Fibroblast of the aortic adventitia (primary cell): ENCODE measurements around the gene TKFC. TPM values are rescaled to one million over a fixed set of nuclear protein-coding genes. Genes with fewer than 3 reads are reported as not detected.
A peak's percentile ranks its signal among the peaks of the same experiment; 100 is the strongest.

Source experiments
- DNase-seq: peaks from one replicate; pipeline ENCODE4 v3.0.0-alpha.2; 2010; ENCODE audit warnings: low read depth
- H3K4me3 ChIP-seq: 2 replicates; pipeline ENCODE4 v1.5.1; 2011; ENCODE audit warnings: low read depth, mild to moderate bottlenecking, control low read depth, low read length, moderate library complexity
- total RNA-seq: library from RNA; depleted of rRNA; stranded (reverse); fragments of >200 nt; gene quantifications from 2 replicates; pipeline ENCODE4 v1.2.3, GENCODE V29; 2012; ENCODE audit warnings: low replicate concordance
- TF ChIP-seq, protein P1 (sequence below): IDR thresholded peaks from 2 replicates; pipeline ENCODE4 v1.5.1; 2011; ENCODE audit warnings: mild to moderate bottlenecking, low read length, control low read depth, inconsistent platforms; ENCODE audit not compliant: insufficient read depth

Gene TKFC
- 17.6 and 22.6 TPM in 2 replicates for total RNA-seq

- TF ChIP-seq, protein P1, sequence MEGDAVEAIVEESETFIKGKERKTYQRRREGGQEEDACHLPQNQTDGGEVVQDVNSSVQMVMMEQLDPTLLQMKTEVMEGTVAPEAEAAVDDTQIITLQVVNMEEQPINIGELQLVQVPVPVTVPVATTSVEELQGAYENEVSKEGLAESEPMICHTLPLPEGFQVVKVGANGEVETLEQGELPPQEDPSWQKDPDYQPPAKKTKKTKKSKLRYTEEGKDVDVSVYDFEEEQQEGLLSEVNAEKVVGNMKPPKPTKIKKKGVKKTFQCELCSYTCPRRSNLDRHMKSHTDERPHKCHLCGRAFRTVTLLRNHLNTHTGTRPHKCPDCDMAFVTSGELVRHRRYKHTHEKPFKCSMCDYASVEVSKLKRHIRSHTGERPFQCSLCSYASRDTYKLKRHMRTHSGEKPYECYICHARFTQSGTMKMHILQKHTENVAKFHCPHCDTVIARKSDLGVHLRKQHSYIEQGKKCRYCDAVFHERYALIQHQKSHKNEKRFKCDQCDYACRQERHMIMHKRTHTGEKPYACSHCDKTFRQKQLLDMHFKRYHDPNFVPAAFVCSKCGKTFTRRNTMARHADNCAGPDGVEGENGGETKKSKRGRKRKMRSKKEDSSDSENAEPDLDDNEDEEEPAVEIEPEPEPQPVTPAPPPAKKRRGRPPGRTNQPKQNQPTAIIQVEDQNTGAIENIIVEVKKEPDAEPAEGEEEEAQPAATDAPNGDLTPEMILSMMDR: no peak
- peak; percentile 81 for DNase-seq
- H3K4me3 ChIP-seq: peak within 1 kb of the TSS; percentile 69
Measured at GRCh38 chr11:61332797-61333549, at the start of gene TKFC, which contains the start of gene DDB1. Gene TKFC (plus strand): TSS chr11:61333228. CDS start chr11:61334729, 1,501 bp downstream. Gene DDB1 (minus strand): TSS chr11:61333105. CDS start chr11:61332968, 137 bp downstream.

- TF ChIP-seq, protein P1: no peak
- DNase-seq: no peak
- H3K4me3 ChIP-seq: no peak overlapping the region
Measured at GRCh38 chr11:61283613-61284012, 49.4 kb upstream of the TKFC start.

- no peak for DNase-seq
Measured at GRCh38 chr11:61287338-61287977, 45.6 kb upstream of the TKFC start.

GRCh38 chr11:61290905-61291690, 41.9 kb upstream of the TKFC start:
- TF ChIP-seq, protein P1: no peak
- no peak overlapping the region for H3K4me3 ChIP-seq
- no peak for DNase-seq

More at GRCh38 chr11:61287338-61287977, 45.6 kb upstream of the TKFC start:
- TF ChIP-seq, protein P1: no peak
- H3K4me3 ChIP-seq: no peak overlapping the region

GRCh38 chr11:61292356-61292755, 40.7 kb upstream of the TKFC start:
- no peak for DNase-seq

More at GRCh38 chr11:61292356-61292755, 40.7 kb upstream of the TKFC start:
- no peak overlapping the region for H3K4me3 ChIP-seq
- TF ChIP-seq, protein P1: no peak
